NCI-H146 treated with DMSO at 0.1 percent for 48 hours (cell line): ENCODE results near the gene PPP2R2D.

ENCODE experiments used
- DNase-seq: peaks from one replicate; lab custom pipeline; 2025; ENCODE audit not compliant: unreplicated experiment; lab: John Stamatoyannopoulos, UW

PPP2R2D gene

DNA sequence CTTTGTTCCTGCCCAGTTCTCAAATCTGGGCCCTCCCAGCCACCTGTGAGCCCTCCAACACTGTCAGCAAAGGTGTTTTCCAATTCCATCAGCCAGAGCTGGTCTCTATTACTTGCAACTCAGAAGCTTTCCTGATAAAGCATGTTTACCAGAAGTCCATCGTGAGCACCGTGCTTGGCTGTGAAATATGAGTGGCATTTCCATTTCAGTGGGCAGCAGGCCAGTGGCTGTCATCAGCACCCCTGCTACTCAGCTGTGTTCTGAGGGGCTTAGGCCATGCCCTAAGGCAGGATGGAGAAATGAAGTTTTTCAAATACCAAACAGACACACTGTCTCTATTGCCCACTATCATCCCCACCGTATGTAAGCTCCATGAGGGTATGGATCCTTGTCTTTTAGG, 93.6 kb downstream of the PPP2R2D start:
- DNase-seq: no peak

DNA sequence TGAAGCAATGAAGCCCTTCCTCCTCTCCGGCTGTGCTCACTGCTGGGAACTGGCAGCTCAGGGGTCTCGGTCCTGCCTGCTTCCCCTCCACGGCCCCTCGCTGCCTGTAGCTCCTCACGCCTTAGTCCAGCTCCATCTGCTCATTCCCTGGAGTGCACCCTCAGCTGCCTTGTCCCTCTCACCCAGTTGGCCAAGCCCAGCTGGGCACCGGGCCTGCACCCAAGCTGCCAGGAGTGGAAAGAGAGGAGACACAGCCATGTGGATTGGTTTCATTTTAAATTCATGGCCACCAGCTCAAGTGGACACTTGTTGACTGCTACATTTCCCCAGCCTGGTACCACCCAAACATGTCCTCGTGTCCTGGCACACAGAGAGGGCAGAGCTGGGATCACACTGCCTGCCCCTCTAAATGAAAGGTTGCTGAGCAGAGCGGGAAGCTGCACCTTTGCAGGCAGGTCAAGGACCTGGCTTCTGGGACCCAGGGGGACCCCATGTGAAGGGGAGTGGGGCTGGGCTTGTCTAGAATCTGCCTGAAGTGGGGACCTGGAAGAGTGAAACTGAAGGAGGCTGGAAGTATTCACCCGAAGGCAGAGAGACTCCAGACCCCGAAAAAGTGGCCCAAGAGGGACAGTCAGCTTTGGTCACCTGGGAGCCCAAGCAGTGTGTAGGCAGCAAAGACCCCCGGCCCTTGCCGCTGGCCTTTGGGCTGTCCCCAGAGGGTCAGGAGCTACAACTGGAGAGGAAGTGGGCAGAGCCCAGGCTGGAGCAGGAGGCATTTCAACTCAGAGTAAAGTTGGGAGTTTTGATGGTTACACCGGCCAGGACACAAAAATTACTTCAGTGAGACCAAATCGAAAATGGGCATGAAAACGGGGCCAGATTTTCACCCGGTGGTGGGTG, 95.9 kb downstream of the PPP2R2D start:
- DNase-seq: no peak

DNA sequence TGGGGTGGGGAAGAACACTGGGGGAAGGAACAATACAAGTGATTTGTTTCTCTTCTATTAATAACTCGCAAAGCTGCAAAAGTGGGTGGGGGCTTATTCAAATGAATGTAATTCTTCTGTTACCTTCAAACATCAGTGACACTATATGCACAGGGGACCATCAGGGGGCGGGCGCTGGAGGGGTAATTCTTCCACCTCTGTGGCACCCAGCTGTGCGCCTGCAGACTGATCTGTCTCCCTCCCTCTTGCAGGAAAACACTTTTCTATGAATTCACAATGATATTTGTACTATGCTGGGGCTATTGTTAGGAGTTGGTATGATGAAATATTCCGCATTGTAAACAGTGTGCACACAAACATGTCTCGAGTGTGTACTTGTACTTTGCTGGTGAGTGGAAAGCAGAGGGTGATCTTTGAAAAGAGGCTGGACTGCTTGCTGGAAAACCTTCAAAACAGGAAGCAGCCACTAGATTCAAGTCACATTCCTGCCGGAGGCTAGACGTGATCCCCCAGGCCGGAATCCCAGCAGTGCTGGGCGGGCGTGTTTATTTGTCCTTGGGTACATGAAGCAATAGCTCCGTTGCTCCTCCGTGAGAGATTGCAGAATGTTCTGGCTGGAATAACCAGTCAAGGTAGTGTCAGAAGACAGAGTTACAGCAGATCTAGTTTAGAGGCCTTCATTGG, 96.7 kb downstream of the PPP2R2D start:
- DNase-seq: peak; percentile 30

DNA sequence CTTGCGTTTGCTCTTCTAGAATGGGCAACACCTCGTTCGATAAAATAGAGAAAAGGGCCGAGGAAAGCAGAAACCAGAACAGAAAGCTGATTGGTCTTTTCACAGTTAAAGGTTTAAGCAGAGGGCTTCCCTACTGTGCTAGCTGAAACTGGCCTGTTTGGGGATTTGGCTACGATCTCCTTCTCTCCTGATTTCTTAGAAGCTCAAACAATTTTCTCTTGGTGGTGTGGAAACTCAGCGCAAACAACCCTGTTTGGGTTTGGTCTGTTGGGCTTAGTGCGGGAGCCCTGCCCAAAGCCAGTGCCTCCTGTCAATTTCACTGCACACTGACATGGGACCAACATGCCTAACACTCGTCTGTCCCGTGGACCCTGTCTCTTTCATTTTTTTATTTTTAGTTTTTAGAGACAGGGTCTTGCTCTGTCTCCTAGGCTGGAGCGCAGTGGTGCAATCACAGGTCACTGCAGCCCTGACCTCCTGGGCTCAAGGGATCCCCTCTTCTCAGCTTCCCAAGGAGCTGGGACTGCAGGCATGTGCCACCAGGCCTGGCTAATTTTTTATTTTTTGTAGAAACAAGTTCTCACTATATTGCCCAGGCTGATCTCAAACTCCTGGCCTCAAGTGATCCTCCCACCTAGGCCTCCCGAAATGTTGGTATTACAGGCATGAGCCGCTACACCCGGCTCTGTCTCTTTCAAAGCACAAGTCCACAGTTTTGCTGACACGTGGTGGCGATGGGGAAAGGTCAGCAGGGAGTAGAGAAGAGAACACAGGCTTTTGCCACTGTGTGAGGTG, 97.4 kb downstream of the PPP2R2D start:
- no peak for DNase-seq

DNA sequence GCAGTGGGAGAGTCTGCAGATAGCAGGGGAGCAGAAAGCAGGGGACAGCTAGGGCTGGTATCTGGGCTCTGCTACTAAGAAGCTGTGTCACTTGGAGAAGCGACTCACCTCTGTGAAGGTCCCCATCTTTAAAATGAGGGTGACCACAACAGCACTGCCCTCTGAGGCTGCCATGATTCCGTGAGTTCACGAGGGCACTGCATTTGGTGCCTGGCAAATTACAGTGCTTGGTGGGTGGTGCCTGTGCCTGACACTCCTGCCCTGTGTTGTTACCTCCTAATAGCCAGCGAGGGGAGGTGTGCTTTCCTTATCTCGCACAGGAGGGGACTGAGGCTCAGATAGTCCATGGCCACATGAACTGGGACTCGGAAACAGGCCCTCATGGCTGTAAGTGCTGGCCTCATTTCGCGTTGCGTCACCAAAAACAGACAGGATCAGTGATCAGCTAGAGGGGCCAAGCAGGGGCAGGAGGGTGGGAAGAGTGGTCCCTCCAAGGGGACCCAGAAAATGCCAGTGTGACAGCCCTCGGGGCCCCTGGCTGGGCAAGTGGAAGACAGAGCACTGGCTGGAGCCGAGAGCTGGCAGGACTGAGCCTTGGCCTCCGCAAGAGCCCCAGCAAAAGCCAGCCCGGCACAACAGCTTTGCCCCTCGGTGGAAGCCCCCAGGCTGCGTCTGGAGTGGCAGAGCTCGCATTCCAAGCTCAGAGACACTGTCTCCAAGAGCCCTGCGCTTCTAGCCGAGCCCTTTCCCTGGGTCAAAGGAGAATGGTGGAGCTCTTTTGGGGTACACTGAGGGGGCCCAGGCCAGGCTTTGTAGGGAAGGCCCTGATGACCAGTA, 98.3 kb downstream of the PPP2R2D start:
- no peak for DNase-seq

DNA sequence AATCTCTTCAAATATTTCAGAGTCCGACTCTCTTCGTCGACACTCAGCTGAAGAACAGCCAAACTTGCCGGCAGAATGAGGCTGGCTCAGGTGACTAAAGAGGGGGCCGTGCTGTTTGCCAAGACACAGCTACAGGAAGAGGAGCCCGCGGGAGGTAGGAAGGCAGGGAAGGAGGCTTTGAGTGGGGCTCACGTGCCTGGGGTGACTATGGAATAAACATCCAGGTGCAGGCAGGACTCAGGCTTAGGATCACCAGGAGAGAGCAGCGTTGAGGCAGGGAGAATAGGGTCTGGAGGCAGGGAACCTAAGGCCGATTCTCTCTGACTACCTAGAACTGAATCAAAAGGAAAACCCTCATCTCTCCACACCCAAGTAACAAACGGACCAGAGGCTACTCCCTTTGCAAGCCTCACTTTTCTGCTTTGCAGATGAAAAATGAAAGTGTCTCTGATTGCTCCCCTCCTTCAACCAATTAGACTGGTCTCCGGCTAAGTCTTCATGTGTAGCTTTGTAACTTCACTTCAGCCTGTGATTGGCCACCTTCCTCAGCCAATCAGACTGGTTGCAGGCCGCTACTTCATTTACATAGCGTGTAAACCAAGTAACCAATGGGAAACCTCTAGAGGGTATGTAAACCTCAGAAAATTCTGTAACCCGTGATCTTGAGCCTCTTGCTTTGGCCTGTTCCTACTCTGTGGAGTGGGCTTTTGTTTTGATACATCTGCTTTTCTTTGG, 100.6 kb downstream of the PPP2R2D start:
- DNase-seq: no peak

DNA sequence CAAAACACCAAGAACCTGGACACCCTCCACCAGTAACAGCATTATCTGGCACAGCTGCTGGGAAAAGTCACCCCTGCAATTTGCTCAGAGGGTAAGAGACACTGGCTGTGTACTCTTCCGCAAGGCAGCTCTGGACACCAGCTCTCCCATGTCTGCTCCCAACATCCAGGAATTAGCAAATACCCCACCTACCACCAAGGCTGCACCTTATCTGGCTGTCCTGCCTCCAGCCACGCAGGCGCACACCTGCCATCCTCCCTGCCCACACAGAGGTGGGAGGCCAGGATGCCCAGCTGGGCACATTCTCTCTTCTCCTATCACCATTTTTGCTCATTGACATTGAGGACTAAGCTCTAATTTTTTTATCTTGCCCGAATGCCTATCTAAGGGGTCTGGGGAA, 101.2 kb downstream of the PPP2R2D start:
- no peak for DNase-seq

DNA sequence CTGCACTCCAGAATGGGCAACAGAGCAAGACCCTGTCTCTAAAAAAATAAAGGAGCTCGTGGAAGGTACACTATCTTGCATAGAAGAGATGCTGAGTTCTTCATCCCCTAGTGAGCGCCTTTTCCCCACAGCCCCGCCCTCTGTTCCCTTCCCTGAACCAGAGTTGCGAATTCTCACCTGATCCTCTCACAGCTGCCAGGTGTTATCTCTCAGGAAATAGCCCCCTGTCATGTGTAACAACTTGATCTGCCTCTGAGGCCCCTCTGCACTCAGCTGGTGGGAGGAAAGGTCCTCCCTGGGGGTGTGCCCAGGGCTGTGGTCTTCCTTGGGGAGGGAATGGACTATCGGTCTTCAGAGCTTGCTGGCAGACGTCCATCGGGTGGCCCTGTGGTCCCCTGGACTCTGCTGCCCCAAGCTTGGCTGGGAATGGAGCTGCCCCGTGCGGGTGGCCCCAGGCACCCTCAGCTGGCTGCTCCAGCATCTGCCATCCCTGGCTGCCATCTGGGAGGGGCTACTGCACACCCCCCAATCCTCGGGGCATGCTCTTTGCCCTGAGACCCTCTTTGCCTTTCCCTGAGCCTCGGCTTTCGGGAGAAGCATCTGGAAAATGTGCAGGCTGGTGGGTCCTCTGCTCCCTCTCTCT, 102.6 kb downstream of the PPP2R2D start:
- DNase-seq: no peak

DNA sequence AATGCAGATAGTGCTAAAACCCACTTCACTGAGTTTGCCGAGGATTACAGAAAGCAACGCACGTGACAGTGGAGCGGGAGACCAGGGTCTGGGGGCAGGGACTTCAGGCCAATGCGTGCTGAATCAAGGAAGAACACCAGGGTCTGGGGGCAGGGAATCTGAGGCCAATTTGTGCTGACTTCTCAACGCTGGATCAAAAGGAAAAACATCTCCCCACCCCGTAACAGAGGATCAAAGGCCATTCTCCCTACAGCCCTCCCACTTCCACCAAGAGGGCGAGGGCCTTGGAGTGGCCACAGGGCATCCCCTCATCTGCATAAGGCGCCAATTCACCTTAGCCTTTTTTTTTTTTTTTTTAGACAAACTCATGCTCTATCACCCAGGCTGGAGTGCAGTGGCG, 103.2 kb downstream of the PPP2R2D start:
- DNase-seq: no peak

DNA sequence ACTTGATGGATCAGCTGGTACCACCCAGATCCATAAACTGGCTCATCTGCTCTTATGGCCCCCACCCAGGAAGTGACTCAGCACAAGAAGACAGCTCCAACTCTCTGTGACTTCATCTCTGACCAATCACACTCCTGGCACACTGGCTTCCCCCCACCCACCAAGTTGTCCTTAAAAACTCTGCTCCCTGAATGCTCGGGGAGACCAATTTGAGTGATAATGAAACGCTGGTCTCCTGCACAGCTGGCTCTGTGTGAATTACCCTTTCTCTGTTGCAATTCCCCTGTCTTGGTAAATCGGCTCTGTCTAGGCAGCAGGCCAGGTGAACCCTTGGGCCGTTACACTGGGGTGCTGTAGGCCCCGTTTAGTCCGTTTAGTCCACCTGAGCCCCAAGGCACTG, 104.3 kb downstream of the PPP2R2D start:
- no peak for DNase-seq

DNA sequence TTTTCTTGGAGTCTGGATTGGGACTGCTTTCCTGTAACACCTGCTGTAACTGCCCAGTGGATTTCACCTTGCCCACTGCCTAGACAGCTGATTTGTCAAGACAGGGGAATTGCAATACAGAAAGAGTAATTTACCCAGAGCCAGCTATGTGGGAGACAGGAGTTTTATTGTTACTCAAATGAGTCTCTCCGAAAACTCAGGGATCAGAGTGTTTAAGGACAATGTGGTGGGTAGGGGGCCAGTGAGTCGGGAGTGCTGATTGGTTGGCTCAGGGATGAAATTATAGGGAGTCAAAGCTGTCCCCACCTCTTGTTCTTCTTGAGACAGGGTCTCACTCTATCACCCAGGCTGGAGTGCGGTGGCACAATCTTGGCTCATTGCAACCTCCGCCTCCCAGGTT, 106.2 kb downstream of the PPP2R2D start:
- no peak for DNase-seq

DNA sequence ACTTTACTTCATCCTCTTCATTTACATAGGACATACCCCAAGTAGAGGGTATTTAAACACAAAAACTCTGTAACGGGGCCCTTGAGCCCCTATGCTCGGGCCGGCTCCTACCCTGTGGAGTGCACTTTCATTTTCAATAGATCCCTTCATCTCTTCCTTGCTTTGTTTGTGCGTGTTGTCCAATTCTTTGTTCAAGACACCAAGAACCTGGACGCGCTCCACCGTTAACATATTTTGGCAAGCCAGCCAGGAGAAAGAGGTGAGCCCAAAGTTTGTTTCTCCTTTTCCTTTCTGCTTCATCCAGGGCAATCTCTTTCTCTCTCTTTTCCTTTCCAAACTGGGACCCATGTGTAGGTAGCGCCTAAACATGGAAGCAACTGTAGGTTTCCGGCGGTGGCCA, 106.9 kb downstream of the PPP2R2D start:
- no peak for DNase-seq
